OCI-LY1 (cell line): ENCODE measurements around the gene POTEF.
A peak's percentile ranks its signal among the peaks of the same experiment; 100 is the strongest.
"Not testable (repeated sequence)": the region's sequence is repeated elsewhere in the genome, so short reads cannot be mapped to it uniquely, and the experiment has no call there.

Source experiments
- H2AFZ ChIP-seq: fragments of 200-600 bp; sonication (generic), shearing (Covaris generic); 2 replicates; pipeline ENCODE4 v1.6.0; 2014; ENCODE audit warnings: antibody characterized with exemption, mild to moderate bottlenecking, low read length
- H3F3A ChIP-seq: fragments of 200-600 bp; sonication (generic), shearing (Covaris generic); 2 replicates; pipeline ENCODE4 v1.6.0; 2014; ENCODE audit warnings: mild to moderate bottlenecking, antibody characterized with exemption, low read length, moderate library complexity; ENCODE audit not compliant: insufficient read depth
- H3K27ac ChIP-seq: fragments of 200-600 bp; sonication (generic); 2 replicates; pipeline ENCODE4 v1.5.1; 2014; ENCODE audit warnings: low read length, mixed run types, mild to moderate bottlenecking, low read depth; ENCODE audit not compliant: poor library complexity, severe bottlenecking
- H3K27me3 ChIP-seq: fragments of 200-600 bp; sonication (generic); 2 replicates; pipeline ENCODE4 v1.6.0; 2014; ENCODE audit warnings: antibody characterized with exemption, mild to moderate bottlenecking, low read length, moderate library complexity; ENCODE audit not compliant: insufficient read depth
- H3K36me3 ChIP-seq: fragments of 200-600 bp; sonication (generic); 2 replicates; pipeline ENCODE4 v1.6.1; 2014; ENCODE audit warnings: mild to moderate bottlenecking, antibody characterized with exemption, low read length, moderate library complexity, mixed read lengths; ENCODE audit not compliant: insufficient read depth
- H3K4me1 ChIP-seq: fragments of 200-600 bp; sonication (generic); 2 replicates; pipeline ENCODE4 v1.5.1; 2014; ENCODE audit warnings: mild to moderate bottlenecking, low read length, moderate library complexity; ENCODE audit not compliant: insufficient read depth, severe bottlenecking
- H3K4me2 ChIP-seq: fragments of 200-600 bp; sonication (generic), shearing (Covaris generic); 2 replicates; pipeline ENCODE4 v1.6.1; 2014; ENCODE audit warnings: low read length
- H3K4me3 ChIP-seq: fragments of 200-600 bp; sonication (generic); 2 replicates; pipeline ENCODE4 v1.5.1; 2014; ENCODE audit warnings: low read length, low read depth, mild to moderate bottlenecking, mixed read lengths; ENCODE audit not compliant: poor library complexity, severe bottlenecking
- H3K79me2 ChIP-seq: fragments of 200-600 bp; shearing (Covaris generic); 2 replicates; pipeline ENCODE4 v1.6.1; 2016; ENCODE audit warnings: mixed run types, low read length, mixed read lengths; ENCODE audit not compliant: insufficient read depth
- H3K9ac ChIP-seq: fragments of 200-600 bp; sonication (generic), shearing (Covaris generic); 2 replicates; pipeline ENCODE4 v1.6.1; 2014; ENCODE audit warnings: mild to moderate bottlenecking, low read length, mixed read lengths
- H3K9me2 ChIP-seq: fragments of 200-600 bp; sonication (generic), shearing (Covaris generic); 2 replicates; pipeline ENCODE4 v1.6.1; 2014; ENCODE audit warnings: low read depth, mild to moderate bottlenecking, low read length, mixed read lengths
- H3K9me3 ChIP-seq: fragments of 200-600 bp; shearing (Covaris generic); 2 replicates; pipeline ENCODE4 v1.6.1; 2014; ENCODE audit warnings: low read length, mixed read lengths
- H4K20me1 ChIP-seq: fragments of 200-600 bp; sonication (generic), shearing (Covaris generic); 2 replicates; pipeline ENCODE4 v1.6.0; 2016; ENCODE audit warnings: mild to moderate bottlenecking, low read length; ENCODE audit not compliant: insufficient read depth
- EZH2 ChIP-seq: fragments of 200-600 bp; sonication (generic), shearing (Covaris generic); IDR thresholded peaks from 2 replicates; pipeline ENCODE4 v1.8.0; 2017; ENCODE audit warnings: borderline replicate concordance, mixed run types, mild to moderate bottlenecking, antibody characterized with exemption, low read length, moderate library complexity, mixed read lengths
- TF ChIP-seq, protein P1 (sequence below): fragments of 200-600 bp; sonication (generic), shearing (Covaris generic); IDR thresholded peaks from 2 replicates; pipeline ENCODE4 v1.5.1; 2017; ENCODE audit warnings: mild to moderate bottlenecking, antibody characterized with exemption, low read length, moderate library complexity, mixed read lengths

Gene POTEF

DNA sequence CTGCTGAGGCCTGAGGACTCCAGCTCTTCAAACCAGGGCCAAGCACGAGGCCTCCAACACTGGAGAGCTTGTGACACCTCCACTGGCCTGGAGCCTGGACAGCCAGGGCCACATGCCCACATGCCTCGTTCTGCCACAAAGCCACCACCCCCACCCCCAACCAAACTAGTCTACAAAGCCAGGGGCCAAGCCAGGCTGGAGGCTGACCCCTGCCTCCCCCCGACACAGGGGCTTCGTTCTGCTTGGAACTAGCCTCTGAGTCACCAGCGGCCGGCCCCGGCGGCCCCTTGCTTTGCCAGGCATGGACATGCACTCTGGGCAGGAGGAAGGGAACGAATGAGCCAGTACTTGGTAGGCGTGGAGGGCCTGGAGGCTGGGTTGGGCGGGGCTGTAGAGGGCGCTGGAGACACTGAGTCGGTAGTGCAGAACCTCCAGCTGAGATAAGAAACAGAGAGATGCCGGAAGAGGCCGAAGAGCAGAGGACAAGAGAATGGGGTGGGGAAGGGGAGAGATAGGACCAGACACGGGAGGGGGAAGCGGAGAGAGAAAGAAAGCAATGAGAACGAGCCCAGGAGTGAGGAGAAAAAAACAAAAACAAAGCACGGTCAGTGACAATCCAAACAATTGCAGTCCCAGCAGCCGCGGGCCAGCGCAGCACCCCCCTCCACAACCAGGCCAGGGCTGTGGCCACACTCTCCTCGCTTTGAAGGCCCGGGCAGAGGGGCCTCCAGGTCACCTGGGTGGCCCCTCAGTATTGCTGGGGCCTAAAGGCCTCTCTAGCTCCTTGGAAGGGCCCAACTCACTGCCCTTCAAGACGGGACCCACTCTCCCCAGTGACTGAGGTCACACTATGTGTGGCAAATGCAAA is 32.0 kb upstream of the POTEF start:
- H3K4me1 ChIP-seq: peaks cover 21% of the 10 kb centered on the region
- not testable (repeated sequence) for H3K27ac ChIP-seq, H3K9ac ChIP-seq, H3K9me2 ChIP-seq, H3F3A ChIP-seq, H4K20me1 ChIP-seq, H2AFZ ChIP-seq, H3K4me3 ChIP-seq, H3K4me2 ChIP-seq, H3K27me3 ChIP-seq, H3K79me2 ChIP-seq, H3K9me3 ChIP-seq
- H3K36me3 ChIP-seq: peaks cover 44% of the 10 kb centered on the region
- TF ChIP-seq, protein P1, sequence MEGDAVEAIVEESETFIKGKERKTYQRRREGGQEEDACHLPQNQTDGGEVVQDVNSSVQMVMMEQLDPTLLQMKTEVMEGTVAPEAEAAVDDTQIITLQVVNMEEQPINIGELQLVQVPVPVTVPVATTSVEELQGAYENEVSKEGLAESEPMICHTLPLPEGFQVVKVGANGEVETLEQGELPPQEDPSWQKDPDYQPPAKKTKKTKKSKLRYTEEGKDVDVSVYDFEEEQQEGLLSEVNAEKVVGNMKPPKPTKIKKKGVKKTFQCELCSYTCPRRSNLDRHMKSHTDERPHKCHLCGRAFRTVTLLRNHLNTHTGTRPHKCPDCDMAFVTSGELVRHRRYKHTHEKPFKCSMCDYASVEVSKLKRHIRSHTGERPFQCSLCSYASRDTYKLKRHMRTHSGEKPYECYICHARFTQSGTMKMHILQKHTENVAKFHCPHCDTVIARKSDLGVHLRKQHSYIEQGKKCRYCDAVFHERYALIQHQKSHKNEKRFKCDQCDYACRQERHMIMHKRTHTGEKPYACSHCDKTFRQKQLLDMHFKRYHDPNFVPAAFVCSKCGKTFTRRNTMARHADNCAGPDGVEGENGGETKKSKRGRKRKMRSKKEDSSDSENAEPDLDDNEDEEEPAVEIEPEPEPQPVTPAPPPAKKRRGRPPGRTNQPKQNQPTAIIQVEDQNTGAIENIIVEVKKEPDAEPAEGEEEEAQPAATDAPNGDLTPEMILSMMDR: peak; percentile 38

DNA sequence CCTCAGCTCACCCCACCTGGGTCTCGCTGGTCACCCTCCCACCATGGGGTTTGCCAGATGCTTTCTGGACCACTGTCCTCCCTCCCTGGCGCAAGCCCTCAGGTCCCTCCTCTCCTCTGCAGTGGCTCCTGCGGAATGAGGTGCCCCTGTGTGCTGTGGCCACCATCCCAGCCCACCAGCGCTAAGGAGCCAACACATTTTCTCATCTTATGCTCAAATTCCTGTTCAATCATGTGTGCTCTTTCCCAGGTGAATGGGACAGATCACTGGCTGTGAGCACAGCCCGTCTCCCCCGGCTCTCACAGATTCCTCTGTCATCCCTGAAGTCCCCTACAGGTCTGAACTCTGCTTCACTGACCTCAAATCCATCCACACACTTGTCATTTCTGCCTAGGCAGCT is 31.1 kb upstream of the POTEF start:
- no peaks in the 10 kb centered on the region for H3K79me2 ChIP-seq
- H3K9ac ChIP-seq: no peak overlapping the region
- no peaks in the 10 kb centered on the region for H3K9me2 ChIP-seq
- H3K4me3 ChIP-seq: no peak overlapping the region
- H2AFZ ChIP-seq: no peak overlapping the region
- H3K27ac ChIP-seq: no peak overlapping the region
- H3K36me3 ChIP-seq: peaks cover 42% of the 10 kb centered on the region
- H3F3A ChIP-seq: no peaks in the 10 kb centered on the region
- no peaks in the 10 kb centered on the region for H3K27me3 ChIP-seq
- H4K20me1 ChIP-seq: no peaks in the 10 kb centered on the region
- no peak overlapping the region for H3K4me2 ChIP-seq
- TF ChIP-seq, protein P1: no peak
- no peak for TF ChIP-seq EZH2
- H3K4me1 ChIP-seq: peaks cover 21% of the 10 kb centered on the region
- H3K9me3 ChIP-seq: no peaks in the 10 kb centered on the region

DNA sequence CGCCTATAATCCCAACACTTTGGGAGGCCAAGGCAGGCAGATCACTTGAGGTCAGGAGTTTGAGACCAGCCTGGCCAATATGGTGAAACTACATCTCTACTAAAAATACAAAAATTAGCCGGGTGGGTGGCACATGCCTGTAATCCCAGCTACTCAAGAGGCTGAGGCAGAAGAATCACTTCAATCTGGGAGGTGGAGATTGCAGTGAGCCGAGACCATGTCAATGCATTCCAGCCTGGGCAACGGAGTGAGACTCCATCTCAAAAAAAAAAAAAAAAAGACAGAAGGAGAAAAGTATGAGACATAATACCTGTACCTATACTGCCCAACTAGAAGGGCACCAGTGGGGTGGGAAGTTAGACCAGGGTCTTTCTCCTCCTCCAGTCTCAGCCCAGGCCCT is 30.4 kb upstream of the POTEF start:
- H3K79me2 ChIP-seq, H3K9me2 ChIP-seq, H4K20me1 ChIP-seq, H3K9ac ChIP-seq, H3K4me3 ChIP-seq, H3K27ac ChIP-seq, H3F3A ChIP-seq, H3K4me2 ChIP-seq, H3K27me3 ChIP-seq, H3K9me3 ChIP-seq, H2AFZ ChIP-seq: not testable (repeated sequence)
- Histone ChIP-seq H3K36me3 (peaks cover 43% of the 10 kb centered on the region), H3K4me1 (peaks cover 21% of the 10 kb centered on the region)

DNA sequence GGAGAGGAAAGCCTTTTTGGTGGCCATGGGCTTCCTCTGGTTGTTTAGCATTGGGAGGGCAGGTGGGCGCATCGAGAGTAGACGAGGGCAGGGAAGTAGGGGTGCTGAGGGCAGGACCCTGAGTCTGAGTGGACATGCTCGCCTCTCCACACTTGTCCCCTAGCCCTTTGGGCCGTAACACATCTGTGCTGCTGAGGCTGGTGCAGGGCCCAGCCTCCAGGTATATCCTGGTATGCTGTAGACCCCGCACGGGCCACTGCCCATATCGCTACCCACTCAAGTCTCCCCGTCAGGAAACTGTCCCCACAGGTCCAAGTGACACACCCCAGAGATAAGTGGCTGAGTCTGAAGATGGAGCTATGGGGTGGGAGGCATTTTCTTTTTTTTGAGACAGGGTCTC is 29.6 kb upstream of the POTEF start:
- no peak overlapping the region; the same call in 1 of the 2 replicates for H3K9ac ChIP-seq

More for the DNA sequence above, 29.6 kb upstream of the POTEF start:
- H3F3A ChIP-seq: no peaks in the 10 kb centered on the region
- H2AFZ ChIP-seq: no peak overlapping the region
- no peak overlapping the region for H3K4me3 ChIP-seq
- H3K79me2 ChIP-seq: no peaks in the 10 kb centered on the region
- H4K20me1 ChIP-seq: no peaks in the 10 kb centered on the region
- peak overlapping the region; percentile 5; the same call in 1 of the 2 replicates for H3K4me2 ChIP-seq
- TF ChIP-seq EZH2: no peak
- TF ChIP-seq, protein P1: no peak
- peaks cover 36% of the 10 kb centered on the region for H3K36me3 ChIP-seq
- peaks cover 21% of the 10 kb centered on the region for H3K4me1 ChIP-seq
- no peaks in the 10 kb centered on the region for H3K9me3 ChIP-seq
- peak overlapping the region; percentile 90 for H3K27ac ChIP-seq
- no peaks in the 10 kb centered on the region for H3K9me2 ChIP-seq
- no peaks in the 10 kb centered on the region for H3K27me3 ChIP-seq
